Activated T-cell treated with anti-CD3 and anti-CD28 coated beads, Interleukin-2, amount 50 U/mL, for 1 hour (primary cell): ENCODE results near the gene MAP6D1.

Experiments
- DNase-seq: peaks from one replicate; pipeline ENCODE4 v3.0.0-alpha.2; 2020

The MAP6D1 gene

GRCh38 chr3:183825456-183826161 lies at the start of gene MAP6D1:
Gene MAP6D1 (minus strand): TSS chr3:183825577. CDS start chr3:183825547, 30 bp downstream.
- peak; percentile 67 for DNase-seq

DNA sequence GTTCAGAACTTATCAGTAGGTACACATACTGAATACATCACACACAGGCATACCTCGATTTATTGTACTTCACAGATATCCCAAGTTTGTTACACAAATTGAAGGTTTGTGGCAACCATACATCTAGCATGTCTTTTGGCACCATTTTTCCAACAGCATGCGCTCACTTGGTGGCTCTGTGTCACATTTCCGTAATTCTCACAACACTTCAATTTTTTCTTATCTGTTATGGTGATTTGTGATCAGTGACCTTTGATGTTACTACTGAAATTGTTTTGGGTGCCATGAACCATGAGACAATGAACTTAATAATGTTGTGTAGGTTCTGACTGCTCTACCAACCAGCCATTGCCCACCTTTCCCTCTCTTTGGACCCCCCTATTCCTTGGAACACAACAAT lies 48.5 kb upstream of the MAP6D1 start:
- no peak for DNase-seq

DNA sequence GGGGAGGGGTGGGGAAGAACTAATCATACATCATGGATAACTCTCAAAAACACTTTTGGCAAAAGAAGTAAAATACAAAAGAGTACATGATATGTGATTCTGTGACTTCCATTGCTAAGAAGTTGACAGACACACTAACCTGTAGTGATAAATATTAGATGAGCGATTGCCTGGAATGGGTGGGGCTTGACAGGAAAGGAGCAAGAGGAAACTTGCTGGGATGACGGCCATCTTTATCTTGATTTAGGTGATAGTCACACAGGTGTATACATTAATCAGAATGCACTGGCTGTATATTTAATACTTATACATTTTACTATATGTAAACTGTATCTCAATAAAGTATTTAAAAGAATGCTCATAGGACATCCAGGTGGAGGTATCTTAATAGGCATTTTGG lies 46.2 kb upstream of the MAP6D1 start:
- no peak for DNase-seq

DNA sequence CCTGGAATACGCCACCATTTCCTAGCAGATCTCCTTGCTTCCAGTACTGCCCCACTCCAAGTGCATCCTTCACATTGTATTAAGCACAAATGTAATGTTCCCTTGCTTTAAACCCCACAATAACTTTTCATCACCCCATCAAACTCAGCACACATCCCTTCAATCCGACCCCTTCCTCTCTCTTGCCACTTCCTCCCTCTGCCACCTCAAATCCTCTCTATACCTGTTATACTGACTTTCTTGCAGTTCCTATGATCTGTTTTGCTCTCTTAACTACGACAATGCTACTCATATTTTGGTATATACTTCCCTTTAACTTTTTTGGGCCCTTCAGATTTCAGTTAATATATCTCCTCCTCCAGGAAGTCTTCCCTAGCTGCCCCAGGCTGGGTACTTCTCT lies 45.2 kb upstream of the MAP6D1 start:
- DNase-seq, result no peak

DNA sequence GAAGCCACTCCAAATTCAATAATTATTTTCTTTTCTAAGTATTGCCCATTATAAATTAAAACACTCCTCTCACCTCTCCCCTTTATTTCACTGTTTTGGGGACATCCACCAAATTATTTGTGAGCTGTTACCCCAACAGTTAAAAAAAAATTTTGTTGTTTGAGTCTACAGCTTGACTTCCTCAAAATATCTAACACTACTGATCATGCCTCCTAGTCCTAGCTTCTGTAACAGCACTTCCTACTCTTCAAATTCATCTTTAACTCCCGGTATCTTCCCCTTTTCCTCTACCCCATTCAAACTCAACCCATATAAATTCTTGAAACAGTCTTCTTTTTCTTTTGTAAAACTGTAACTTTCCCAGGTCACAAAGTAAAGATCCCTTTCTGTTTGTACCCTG lies 43.4 kb upstream of the MAP6D1 start:
- no peak for DNase-seq

GRCh38 chr3:183862610-183863009 lies 37.2 kb upstream of the MAP6D1 start:
- DNase-seq, result no peak

DNA sequence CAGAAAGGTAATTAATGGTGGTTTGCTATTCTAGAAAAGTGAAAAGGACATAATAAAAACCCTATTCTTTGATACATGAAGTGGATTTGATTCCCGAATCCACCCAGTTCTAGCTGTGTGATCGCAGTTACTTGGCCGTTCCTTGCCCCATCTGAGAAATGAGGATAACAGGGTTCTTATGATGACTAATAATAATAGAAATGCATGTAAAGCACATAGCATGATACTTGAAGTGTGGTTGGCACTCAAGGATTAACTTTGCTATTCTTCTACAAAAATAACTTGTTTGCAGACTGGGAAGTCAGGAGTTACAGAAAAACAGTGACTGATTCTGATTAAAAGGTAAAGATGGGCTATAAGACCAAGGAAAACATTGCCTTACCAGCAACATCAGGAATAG lies 32.5 kb upstream of the MAP6D1 start:
- no peak for DNase-seq

DNA sequence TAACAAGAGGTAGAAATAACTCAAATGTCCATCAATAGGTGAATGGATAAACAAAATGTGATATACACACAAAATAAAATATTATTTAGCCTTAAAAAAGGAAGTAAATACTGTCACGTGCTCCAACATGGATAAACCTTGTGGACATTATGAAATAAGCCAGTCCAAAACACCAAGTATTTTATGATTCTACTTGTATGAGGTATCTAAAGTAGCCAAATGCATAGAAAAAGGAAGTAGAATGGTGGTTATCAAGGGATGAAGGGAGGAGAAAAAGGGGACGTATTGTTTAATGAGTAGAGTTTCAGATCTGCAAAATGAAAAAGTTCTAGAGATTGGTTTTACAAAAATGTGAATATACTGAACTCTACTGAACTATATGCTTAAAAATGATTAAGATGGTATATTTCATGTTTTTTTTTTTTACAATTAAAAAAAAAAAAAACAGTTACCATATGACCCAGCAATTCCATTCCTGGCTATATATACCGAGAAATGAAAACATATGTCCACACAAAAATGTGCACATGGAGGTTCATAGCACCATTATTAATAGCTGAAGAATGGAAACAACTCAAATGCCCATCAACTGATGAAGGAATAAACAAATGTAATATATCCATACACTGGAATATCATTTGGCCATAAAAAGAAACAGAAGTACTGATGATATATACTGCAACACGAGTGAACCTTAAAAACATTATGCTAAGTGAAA lies 29.1 kb upstream of the MAP6D1 start:
- no peak for DNase-seq

GRCh38 chr3:183845608-183846288 lies 20.4 kb upstream of the MAP6D1 start:
- no peak for DNase-seq

DNA sequence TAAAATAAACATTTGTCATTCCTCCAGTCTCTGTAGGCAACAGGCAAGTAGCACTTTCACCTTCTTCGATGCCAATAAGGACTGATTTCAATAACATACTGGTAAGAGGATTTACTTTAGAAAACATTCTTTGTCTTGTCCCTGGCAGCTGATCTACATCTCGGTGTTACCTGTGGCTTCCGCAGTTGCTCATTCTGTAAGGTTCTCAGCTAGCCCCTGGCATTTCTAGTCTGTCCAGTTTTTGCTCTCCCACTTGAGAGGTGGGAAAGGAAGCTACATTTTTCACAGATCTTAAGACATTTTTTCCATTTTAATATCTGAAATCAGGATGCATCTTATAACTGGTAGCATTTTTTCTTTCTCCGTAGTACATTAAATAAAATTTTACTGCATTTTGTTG lies 19.7 kb upstream of the MAP6D1 start:
- no peak for DNase-seq

DNA sequence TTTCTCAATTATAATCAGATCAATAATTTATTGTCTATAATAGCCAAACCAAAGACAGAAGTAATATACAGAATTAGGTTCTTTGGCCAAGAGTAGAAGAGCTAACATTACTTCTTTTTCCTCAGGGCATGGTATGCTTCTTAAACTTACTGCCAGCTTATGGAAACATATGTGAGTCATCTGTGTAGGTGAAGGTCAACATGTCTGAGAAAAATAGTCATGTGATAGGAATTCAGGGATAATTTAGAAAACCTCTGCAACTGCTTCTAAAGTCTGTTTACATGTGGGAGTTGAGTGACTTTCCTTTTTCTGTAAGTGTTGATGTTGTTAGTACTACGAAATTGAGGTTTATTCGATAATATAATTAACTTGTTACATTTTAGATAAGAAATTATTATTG lies 19.2 kb upstream of the MAP6D1 start:
- DNase-seq, result no peak

- DNase-seq, result no peak
Observed at GRCh38 chr3:183839751-183840150, 14.4 kb upstream of the MAP6D1 start.

DNA sequence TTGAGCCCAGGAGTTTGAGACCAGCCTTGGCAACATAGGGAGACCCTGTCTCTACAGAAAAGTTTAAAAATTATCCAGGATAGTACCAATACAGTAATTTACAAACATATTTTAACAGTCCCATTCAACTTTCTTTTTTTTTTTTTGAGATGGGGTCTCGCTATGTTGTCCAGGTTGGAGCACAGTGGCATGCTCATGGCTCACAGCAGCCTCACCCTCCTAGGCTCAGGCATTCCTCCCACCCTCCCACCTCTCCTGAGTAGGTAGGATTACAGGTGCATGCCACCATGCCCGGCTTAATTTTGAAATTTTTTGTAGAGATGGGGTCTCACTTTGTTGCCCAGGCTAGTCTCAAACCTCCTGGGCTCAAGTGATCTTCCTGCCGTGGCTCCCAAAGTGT lies 12.5 kb upstream of the MAP6D1 start:
- DNase-seq, result no peak

DNA sequence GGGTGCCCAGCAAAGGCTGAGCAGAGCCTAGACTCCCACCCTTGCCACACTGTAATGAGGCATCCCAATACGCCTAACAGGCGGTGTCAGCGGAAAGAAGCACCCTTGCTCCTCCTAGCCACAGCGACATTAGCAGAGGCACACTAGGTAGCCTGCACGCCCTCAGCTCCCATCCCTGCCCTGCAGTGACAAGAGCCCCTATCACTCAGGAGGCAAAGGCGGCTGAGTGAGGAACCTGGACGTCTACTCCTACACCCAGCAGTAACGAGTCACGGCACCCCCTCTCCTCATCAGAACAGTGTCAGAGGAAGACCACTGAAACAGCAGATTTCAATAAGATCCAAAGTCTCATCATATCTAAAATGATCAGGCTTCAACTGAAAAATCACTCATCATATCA lies 12.0 kb upstream of the MAP6D1 start:
- DNase-seq, result no peak

DNA sequence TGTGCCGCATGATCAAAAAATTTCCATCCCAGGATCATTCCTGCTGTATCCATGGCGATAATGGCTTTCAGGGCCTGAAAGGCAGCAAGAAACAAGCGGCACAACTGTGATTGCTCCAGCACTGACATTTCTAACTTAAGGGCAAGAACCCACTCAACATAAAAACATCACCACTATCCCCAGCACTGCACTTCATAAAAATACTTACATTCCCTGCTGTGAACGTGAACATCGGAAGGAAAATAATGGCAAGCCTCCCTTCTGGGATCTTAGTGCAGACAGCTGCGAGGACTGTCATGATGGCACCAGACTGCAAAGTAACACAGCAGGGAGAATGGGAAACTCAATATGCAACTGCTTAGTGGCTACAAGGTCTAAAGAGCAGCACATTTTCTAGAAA lies 8.1 kb upstream of the MAP6D1 start:
- no peak for DNase-seq

DNA sequence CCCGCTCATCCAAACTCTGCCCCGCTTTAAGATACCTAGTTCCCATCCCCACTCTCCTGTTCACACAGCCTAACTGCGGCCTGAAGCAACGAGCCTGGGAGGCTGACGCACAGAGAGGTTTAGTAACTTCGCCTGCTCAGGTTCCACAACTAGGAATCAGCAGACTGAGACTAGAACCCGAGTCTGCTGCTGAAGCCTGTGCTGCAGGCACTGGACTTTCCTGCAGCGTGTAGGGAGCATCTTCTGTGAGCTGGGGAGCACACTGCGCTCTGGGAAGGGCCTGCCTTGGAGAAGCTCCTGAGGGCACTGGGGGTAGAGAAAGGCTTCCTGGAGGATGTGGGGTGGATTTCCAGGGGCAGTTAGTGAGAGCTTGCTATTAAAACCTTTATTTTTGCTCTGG lies 4.8 kb upstream of the MAP6D1 start:
- no peak for DNase-seq

DNA sequence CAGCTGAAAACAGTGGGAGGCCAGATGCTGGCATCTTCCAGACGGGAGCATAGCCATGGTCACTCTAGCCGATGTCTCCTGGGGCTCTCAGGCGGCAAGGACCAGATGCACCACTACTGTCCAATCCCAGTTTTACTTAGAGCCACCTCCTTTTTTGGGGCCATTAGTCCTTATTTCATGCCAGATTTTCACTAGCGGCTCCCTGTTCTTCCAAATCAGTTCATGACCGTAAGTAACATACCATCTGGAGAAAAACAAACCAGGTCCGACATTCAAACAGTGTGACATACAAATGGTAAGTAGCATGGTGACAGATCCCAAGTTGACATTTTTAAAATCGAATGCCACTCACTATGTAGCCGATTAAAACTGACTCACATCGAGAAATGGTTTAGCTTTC lies 4.1 kb upstream of the MAP6D1 start:
- DNase-seq, result no peak

DNA sequence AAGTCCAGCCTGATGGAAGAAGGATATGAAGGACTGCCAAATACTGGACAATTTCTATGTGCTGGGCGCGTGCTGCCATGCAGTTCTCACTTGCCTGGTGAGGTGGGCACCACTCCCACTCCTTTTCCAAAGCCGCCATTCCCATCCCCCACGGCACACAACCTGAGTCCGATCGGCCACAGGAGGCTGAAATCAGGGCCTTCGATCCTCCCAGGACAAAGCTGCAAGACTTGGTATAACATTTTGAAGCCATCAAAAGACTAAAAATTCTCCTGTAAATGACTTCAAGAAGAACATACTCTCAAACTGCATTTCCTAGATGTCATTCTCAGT lies 3.1 kb upstream of the MAP6D1 start:
- no peak for DNase-seq

DNA sequence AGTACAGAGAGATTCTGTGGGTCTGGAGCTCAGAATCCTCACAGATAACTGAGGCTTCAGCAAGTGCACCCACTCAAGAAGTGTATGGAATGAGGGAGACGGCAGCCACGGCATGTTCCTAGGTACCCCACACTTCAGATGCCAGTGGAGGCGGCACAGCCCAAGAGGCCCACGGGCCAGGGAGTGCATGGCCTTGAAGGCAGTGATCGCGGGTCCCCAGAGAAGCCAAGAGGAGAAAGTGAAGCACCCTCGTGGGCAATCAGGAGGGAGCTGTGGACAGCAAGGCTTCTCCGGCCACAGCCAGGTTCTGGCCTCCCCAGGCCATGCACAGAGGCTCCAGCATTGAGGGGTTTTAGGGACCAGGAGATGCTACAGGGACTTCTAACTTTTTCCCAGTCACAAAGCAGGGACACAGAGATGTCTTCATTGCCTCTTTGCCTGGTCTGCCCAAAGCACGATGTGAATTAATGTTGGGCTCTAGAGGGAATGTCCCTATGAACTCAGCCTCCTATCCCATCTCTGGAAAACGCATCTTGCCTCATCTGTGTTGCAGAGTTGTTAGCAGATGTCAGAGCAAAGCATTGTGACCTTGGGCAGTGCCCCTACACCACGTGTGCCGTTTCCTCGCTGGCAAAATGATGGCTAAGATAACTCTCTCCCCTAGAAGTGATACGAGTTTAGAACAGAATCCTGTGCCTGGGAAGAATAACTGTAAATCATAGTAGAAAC lies 2.6 kb upstream of the MAP6D1 start:
- no peak for DNase-seq

GRCh38 chr3:183826448-183827250 lies 1.3 kb upstream of the MAP6D1 start:
- DNase-seq, result no peak

DNA sequence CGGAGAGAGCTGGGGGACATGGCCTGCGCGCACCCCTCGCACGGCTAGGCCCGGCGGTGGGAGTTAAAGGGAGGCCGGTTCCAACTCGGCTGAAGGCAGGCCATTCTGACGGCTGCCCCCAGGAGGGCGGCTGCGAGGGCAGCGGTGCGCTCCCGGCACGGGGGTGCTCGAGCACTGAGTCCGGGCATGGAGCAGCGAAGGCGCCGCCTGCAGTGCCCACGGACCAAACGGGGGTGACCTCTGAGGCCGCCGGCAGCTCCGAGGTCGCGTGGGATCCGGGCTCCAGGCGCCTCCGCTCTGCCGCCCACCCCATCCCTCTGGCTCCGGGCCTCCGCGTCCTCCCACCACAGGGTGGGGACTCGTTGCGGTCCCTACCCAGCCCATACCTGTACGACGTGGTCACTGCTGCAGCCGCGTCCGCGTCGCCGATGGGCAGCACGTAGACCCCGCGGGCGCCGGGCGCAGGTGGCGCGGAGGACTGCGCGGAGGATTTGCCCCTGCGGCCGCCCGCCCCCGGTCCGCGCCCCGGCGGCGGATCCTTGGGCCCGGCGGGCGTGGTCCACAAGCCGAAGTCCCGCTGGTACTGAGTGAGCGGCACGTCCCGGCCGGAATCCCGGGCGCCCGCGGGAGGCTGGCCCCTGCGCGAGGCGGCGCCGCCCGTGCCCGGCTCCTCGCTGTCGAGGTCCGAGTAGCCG lies 469 bp downstream of the MAP6D1 start:
- DNase-seq, result peak; percentile 40

DNA sequence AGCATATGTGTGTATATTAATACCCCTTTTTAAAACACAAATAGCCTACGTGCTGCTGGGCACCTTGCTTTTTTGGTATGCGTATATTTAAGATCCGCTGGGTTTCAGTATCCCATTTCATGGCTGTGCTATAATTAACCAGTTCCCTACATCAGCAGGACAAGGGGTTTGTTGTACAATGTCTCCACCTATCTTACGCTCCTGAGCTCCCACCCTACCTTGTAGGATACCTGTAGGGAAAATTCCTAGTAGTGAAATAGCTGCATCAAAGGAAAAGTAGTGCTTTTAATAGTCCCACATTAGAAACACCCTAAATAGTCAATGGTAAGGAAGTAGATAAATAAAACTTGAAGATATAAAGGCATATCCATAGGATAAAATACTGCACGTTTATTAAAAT lies 1.4 kb downstream of the MAP6D1 start:
- no peak for DNase-seq
